Central memory CD8-positive, alpha-beta T cell (primary cell): Measurements from ENCODE around the gene ANXA7.
"Not testable (repeated sequence)": the region's sequence is repeated elsewhere in the genome, so short reads cannot be mapped to it uniquely, and the experiment has no call there.

ENCODE experiments used
- ATAC-seq: fragments of 150-1000 bp; cut with Tn5 transposase; replicated peaks from 2 replicates; pipeline ENCODE4 v1.10.0; 2022; ENCODE audit warnings: mild to moderate bottlenecking, moderate FRiP score, moderate number of reproducible peaks; ENCODE audit not compliant: poor library complexity, severe bottlenecking; ENCODE audit errors: extremely low read depth
- DNase-seq, 2 donors: peaks; one replicate each; pipeline ENCODE4 v3.0.0; 2021; ENCODE audit warnings: low spot score in 2 of 2
- H3K27ac Mint-ChIP-seq: one replicate; pipeline ENCODE4 v1.8.0; 2022; ENCODE audit warnings: low read depth, mild to moderate bottlenecking, moderate library complexity, mixed read lengths
- H3K27me3 Mint-ChIP-seq: one replicate; pipeline ENCODE4 v1.8.0; 2022; ENCODE audit warnings: mixed read lengths
- H3K36me3 Mint-ChIP-seq: one replicate; pipeline ENCODE4 v1.8.0; 2022; ENCODE audit warnings: mild to moderate bottlenecking, moderate library complexity, mixed read lengths; ENCODE audit not compliant: insufficient read depth
- H3K4me1 Mint-ChIP-seq: one replicate; pipeline ENCODE4 v1.8.0; 2022; ENCODE audit warnings: mixed read lengths
- H3K4me3 Mint-ChIP-seq: one replicate; pipeline ENCODE4 v1.8.0; 2022; ENCODE audit warnings: mild to moderate bottlenecking, moderate library complexity, mixed read lengths
- H3K9me3 Mint-ChIP-seq: one replicate; pipeline ENCODE4 v1.8.0; 2022; ENCODE audit warnings: mixed read lengths

The ANXA7 gene

GRCh38 chr10:73358331-73359279 lies 55.3 kb downstream of the ANXA7 start, which contains the start of gene CFAP70:
TSS of gene CFAP70 (minus strand) at chr10:73358864. CDS start at chr10:73354796, 4,068 bp downstream.
- peak within 1 kb of the TSS; percentile 98 for H3K27ac Mint-ChIP-seq
- H3K4me1 Mint-ChIP-seq, result peaks cover 14% of the 10 kb centered on the region
- DNase-seq (peak; percentile 78 to 91), ATAC-seq (peak; percentile 97)
- H3K4me3 Mint-ChIP-seq, result peak within 1 kb of the TSS; percentile 89
- H3K27me3 Mint-ChIP-seq, result no peaks in the 10 kb centered on the region
- peaks cover 9% of the 10 kb centered on the region for H3K36me3 Mint-ChIP-seq
- H3K9me3 Mint-ChIP-seq, result no peaks in the 10 kb centered on the region

GRCh38 chr10:73357821-73358220 lies 56.0 kb downstream of the ANXA7 start:
- Mint-ChIP-seq H3K27me3 (no peaks in the 10 kb centered on the region), H3K27ac (peak overlapping the region; percentile 98), H3K9me3 (no peaks in the 10 kb centered on the region), H3K4me3 (peak overlapping the region; percentile 89), H3K36me3 (peaks cover 9% of the 10 kb centered on the region), H3K4me1 (peaks cover 14% of the 10 kb centered on the region)
- no peak for ATAC-seq
- DNase-seq, result no peak

DNA sequence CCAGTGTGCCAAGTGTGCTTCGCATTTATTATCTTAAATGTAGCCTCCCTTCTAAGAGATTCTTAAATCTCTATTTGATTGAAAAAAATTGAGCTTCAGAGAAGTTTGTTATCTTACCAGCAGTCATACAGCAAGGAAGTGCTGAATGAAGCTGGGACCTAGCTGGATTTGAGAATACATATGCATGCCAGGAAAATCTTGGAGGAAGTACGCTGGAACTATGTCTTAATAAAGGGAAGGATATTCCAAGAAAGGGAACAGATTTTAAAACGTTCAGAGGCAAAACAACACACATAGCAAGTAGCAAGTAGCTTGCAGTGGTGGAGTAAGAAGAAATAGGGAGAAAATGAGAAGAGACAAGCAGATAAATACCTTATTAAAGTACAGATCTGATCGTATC lies 56.7 kb downstream of the ANXA7 start:
- peaks cover 9% of the 10 kb centered on the region for H3K36me3 Mint-ChIP-seq
- peak overlapping the region; percentile 98 for H3K27ac Mint-ChIP-seq
- peaks cover 14% of the 10 kb centered on the region for H3K4me1 Mint-ChIP-seq
- H3K9me3 Mint-ChIP-seq, result no peaks in the 10 kb centered on the region
- H3K4me3 Mint-ChIP-seq, result peak overlapping the region; percentile 89
- H3K27me3 Mint-ChIP-seq, result no peaks in the 10 kb centered on the region
- no peak for DNase-seq
- ATAC-seq, result no peak

GRCh38 chr10:73344269-73344668 lies 69.6 kb downstream of the ANXA7 start:
- ATAC-seq, result no peak
- Mint-ChIP-seq H3K9me3 (no peaks in the 10 kb centered on the region), H3K27me3 (no peaks in the 10 kb centered on the region), H3K4me3 (no peak overlapping the region), H3K27ac (no peak overlapping the region), H3K36me3 (no peaks in the 10 kb centered on the region), H3K4me1 (no peaks in the 10 kb centered on the region)
- no peak for DNase-seq

GRCh38 chr10:73340121-73340520 lies 73.7 kb downstream of the ANXA7 start:
- no peak overlapping the region for H3K27ac Mint-ChIP-seq
- H3K9me3 Mint-ChIP-seq, result no peaks in the 10 kb centered on the region
- no peak for ATAC-seq

GRCh38 chr10:73339436-73339835 lies 74.4 kb downstream of the ANXA7 start:
- DNase-seq, result no peak
- Mint-ChIP-seq H3K4me3 (no peak overlapping the region), H3K9me3 (no peaks in the 10 kb centered on the region), H3K27ac (no peak overlapping the region), H3K36me3 (no peaks in the 10 kb centered on the region), H3K4me1 (no peaks in the 10 kb centered on the region), H3K27me3 (no peaks in the 10 kb centered on the region)
- no peak for ATAC-seq

More at GRCh38 chr10:73340121-73340520, 73.7 kb downstream of the ANXA7 start:
- Mint-ChIP-seq H3K27me3 (no peaks in the 10 kb centered on the region), H3K4me3 (no peak overlapping the region), H3K4me1 (no peaks in the 10 kb centered on the region), H3K36me3 (no peaks in the 10 kb centered on the region)
- no peak for DNase-seq

DNA sequence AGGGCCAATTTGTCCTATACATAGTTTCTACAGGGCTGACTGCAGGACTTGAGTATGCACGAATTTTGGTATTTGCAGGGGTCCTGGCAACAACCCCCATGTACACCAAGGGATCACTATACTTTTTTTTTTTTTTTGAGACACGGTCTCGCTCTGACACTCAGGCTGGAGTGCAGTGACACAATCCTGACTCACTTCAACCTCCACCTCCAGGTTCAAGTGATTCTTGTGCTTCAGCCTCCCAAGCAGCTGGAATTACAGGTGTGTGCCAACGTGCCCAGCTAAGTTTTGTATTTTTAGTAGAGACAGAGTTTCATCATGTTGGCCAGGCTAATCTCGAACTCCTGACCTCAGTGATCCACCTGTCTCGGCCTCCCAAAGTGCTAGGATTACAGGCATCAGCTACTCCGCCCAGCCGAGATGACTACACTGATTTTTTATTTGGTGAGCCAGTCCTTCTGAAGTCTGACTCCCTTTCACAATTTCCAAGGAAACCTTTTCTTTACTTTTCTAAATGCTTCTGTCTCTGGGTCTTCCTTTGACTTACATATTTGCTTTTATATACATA lies 75.0 kb downstream of the ANXA7 start:
- no peaks in the 10 kb centered on the region for H3K36me3 Mint-ChIP-seq
- no peaks in the 10 kb centered on the region for H3K9me3 Mint-ChIP-seq
- no peak overlapping the region for H3K27ac Mint-ChIP-seq
- no peak for DNase-seq
- no peaks in the 10 kb centered on the region for H3K4me1 Mint-ChIP-seq
- no peaks in the 10 kb centered on the region for H3K27me3 Mint-ChIP-seq
- no peak overlapping the region for H3K4me3 Mint-ChIP-seq
- no peak for ATAC-seq

- Mint-ChIP-seq H3K36me3 (no peaks in the 10 kb centered on the region), H3K9me3 (no peaks in the 10 kb centered on the region), H3K27ac (no peak overlapping the region), H3K27me3 (no peaks in the 10 kb centered on the region), H3K4me3 (no peak overlapping the region), H3K4me1 (no peaks in the 10 kb centered on the region)
- ATAC-seq (no peak), DNase-seq (no peak)
Observed at GRCh38 chr10:73333202-73333601, 80.7 kb downstream of the ANXA7 start.

DNA sequence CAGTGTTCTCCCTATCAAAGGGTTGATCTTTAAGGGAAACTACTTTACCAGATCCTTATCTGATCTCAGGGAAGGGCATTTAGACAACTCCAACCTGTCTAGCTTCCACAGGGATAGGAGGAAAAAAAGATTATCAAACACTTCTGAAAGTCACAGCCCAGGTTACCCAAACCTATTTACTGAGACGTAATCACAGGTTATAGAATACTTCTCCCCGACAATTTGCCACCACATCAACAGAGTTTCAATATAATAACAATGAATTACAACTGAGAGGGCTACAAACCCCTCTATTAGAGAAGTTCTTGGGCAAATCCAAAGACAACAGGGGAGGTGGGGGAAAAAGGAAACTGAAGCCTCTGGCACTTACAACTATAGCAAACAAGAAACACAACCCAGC lies 81.5 kb downstream of the ANXA7 start:
- no peak overlapping the region for H3K4me3 Mint-ChIP-seq
- no peaks in the 10 kb centered on the region for H3K27me3 Mint-ChIP-seq
- H3K27ac Mint-ChIP-seq, result no peak overlapping the region
- no peak for ATAC-seq
- no peaks in the 10 kb centered on the region for H3K4me1 Mint-ChIP-seq
- no peaks in the 10 kb centered on the region for H3K9me3 Mint-ChIP-seq
- DNase-seq, result no peak
- no peaks in the 10 kb centered on the region for H3K36me3 Mint-ChIP-seq

DNA sequence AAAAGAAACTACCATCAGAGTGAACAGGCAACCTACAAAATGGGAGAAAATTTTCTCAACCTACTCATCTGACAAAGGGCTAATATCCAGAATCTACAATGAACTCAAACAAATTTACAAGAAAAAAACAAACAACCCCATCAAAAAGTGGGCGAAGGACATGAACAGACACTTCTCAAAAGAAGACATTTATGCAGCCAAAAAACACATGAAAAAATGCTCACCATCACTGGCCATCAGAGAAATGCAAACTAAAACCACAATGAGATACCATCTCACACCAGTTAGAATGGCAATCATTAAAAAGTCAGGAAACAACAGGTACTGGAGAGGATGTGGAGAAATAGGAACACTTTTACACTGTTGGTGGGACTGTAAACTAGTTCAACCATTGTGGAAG lies 85.3 kb downstream of the ANXA7 start:
- H3K27ac Mint-ChIP-seq, H3K4me3 Mint-ChIP-seq, DNase-seq, H3K4me1 Mint-ChIP-seq, ATAC-seq, H3K36me3 Mint-ChIP-seq, H3K9me3 Mint-ChIP-seq, H3K27me3 Mint-ChIP-seq: not testable (repeated sequence)

- not testable (repeated sequence) for DNase-seq, ATAC-seq, H3K36me3 Mint-ChIP-seq, H3K4me1 Mint-ChIP-seq, H3K27me3 Mint-ChIP-seq, H3K27ac Mint-ChIP-seq, H3K9me3 Mint-ChIP-seq, H3K4me3 Mint-ChIP-seq
Observed at GRCh38 chr10:73325290-73325689, 88.6 kb downstream of the ANXA7 start.
